DMS53 treated with DMSO at 0.1 percent for 48 hours (cell line): ENCODE results near the gene MMP20.

ENCODE experiments used
- DNase-seq: peaks from one replicate; lab custom pipeline; 2025; ENCODE audit not compliant: unreplicated experiment; lab: John Stamatoyannopoulos, UW

Gene MMP20, protein sequence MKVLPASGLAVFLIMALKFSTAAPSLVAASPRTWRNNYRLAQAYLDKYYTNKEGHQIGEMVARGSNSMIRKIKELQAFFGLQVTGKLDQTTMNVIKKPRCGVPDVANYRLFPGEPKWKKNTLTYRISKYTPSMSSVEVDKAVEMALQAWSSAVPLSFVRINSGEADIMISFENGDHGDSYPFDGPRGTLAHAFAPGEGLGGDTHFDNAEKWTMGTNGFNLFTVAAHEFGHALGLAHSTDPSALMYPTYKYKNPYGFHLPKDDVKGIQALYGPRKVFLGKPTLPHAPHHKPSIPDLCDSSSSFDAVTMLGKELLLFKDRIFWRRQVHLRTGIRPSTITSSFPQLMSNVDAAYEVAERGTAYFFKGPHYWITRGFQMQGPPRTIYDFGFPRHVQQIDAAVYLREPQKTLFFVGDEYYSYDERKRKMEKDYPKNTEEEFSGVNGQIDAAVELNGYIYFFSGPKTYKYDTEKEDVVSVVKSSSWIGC

DNA sequence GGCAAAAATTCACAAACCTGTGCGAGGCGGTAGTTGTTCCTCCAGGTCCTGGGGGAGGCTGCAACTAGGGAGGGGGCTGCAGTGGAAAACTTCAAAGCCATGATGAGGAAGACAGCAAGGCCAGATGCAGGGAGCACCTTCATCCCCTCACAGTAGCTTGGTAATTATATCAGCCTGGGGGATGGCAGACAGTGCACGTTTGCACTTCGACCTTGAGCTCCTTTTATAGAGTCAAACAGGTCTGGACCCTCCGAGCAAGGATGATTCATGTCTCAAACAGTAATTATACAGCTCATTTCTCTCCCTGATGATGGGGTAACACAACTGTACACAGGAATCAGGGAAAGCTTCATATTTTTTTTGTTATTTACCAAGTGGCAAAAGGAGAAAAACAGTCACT, at the start of gene MMP20:
Gene MMP20, minus strand, starts transcription at position 156 of the 400 bp plus-strand sequence. Its CDS starts 13 bp downstream, at position 143.
- DNase-seq: no peak

- DNase-seq: no peak
Measured at GRCh38 chr11:102669664-102670063, 44.5 kb upstream of the MMP20 start.

GRCh38 chr11:102666331-102666957, 41.3 kb upstream of the MMP20 start:
- DNase-seq: peak; percentile 64

DNA sequence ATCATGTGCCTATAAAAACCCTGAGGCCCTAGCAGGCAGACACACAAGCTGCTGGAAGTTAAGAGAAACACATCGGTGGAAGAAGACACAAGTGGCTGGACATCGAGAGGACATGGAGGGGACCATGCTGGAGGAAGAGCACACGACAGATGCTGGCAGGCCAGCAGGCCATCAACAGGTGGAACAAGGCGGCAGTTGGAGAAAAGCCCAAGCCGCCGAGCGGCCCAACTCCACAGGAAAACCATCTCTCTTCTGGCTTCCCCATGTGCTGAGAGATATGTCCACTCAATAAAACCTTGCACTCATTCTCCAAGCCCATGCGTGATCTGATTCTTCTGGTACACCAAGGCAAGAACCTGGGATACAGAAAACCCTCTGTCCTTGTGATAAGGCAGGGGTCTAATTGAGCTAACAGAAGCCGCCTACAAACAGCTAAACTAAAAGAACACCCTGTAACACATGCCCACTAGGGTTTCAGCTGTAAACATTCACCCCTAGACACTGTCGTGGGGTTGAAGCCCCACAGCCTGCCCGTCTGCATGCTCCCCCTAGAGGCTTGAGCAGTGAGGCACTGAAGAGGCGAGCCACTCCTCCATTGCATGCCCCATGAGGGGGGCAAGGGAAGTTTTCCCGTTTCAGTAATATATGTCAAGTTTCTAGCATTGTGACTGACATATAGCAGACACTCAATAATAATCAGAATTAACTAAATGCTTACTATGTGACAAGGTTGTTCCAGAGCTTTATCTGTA, 39.0 kb upstream of the MMP20 start:
- no peak for DNase-seq

GRCh38 chr11:102662607-102663006, 37.5 kb upstream of the MMP20 start:
- DNase-seq: no peak

GRCh38 chr11:102661040-102661439, 35.9 kb upstream of the MMP20 start:
- no peak for DNase-seq

DNA sequence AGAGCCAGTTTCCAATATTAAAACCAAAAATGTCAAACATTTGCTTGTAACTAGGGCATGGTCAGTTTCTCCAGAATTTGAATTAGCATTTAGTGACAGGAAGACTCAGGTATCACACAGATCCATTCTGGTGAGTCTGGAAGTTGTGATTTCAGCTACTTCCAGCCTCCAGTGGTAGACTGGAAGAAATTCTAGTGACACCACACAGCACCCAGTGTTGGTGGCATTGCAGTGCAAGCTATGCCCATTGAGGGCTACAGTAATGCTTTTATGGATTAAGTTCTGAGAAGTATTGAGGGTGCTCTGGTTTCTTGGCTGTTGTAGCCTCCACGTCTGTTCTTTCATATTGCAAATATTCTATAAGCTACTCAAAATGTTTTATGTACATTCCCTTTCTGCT, 31.4 kb upstream of the MMP20 start:
- no peak for DNase-seq

GRCh38 chr11:102655547-102655946, 30.4 kb upstream of the MMP20 start:
- DNase-seq: no peak

DNA sequence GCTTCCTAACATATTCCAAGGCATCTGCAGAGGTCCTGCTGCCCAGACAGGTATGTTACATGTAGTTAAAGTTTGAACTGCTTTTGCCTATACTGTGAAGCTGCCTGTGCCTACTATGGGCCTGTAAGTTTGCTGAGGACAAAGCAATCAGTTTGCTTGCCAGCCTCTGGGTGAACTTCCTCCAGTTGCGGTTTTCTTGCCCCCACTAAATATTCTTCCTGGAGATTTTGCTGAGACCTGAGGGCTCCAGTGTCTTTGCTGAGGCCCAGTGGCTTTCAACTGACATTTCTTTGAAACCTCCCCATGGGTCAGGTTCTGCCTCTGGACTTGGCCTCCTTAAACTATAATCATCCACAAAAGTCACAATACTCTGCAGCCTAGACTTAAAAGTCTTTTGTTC, 29.6 kb upstream of the MMP20 start:
- no peak for DNase-seq

- no peak for DNase-seq
Measured at GRCh38 chr11:102653744-102654291, 28.7 kb upstream of the MMP20 start.

- no peak for DNase-seq
Measured at GRCh38 chr11:102647430-102647829, 22.3 kb upstream of the MMP20 start.

- no peak for DNase-seq
Measured at GRCh38 chr11:102643941-102644340, 18.8 kb upstream of the MMP20 start.

GRCh38 chr11:102640946-102641345, 15.8 kb upstream of the MMP20 start:
- no peak for DNase-seq

GRCh38 chr11:102639656-102640055, 14.5 kb upstream of the MMP20 start:
- no peak for DNase-seq

DNA sequence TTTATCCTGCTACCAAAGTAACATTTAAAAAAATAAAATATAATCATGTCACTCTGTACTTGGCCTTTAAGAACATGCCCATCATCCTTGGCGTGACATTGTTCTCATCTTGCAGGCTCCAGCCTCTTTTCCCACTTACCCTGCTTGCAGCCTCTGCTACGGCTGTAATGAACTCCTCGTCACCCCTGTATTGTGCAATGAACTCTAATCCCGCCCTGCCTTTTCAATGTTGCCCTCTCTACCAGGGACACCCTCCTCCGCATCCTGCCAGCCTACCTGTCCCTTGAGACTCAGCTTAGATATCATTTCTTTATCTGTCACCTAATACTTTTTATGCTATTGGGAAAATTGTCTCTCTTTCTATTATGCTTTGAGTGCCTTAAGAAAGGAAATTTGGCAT, 12.6 kb upstream of the MMP20 start:
- DNase-seq: no peak

- DNase-seq: no peak
Measured at GRCh38 chr11:102633385-102634026, 8.4 kb upstream of the MMP20 start.

GRCh38 chr11:102632026-102632425, 6.9 kb upstream of the MMP20 start:
- DNase-seq: no peak

- no peak for DNase-seq
Measured at GRCh38 chr11:102630598-102631448, 5.7 kb upstream of the MMP20 start.

GRCh38 chr11:102629908-102630307, 4.8 kb upstream of the MMP20 start:
- DNase-seq: peak; percentile 18

DNA sequence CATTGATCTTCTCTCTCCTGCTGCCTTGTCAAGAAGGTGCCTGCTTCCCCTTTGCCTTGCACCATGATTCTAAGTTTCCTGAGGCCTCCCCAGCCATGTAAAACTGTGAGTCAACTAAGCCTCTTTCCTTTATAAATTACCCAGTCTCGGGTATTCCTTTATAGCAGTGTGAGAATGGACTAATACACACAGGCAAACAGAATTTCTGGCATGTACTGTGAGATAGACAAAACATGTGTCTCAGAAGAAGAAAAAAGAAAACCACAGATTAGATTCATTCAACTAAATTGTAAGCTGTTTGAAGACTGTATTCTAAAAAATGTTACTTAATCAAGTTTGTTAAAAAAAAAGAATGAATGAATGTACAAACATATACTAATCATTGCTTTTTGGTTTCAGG, 1.5 kb upstream of the MMP20 start:
- no peak for DNase-seq
